ENCODE data around the gene MN1.

Gene MN1

DNA sequence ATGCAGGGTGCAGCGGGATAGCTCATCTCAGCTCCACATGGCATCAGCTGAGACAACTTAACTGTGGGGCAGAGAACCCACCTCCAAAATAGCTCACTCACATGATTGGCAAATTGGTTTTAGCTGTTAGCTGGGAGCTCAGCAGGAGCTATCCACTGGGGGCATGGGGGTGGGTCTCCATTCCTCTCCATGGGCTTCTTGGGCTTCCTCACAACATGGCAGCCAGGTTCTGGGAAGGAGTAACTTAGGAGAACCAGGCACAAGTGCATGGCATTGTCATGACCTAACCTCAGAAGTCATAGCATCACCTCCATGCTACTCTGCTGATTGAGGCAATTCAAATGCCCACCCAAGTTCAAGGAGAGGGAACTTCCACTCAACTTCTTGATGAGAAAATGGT is 85.5 kb downstream of the MN1 start:
- no peak for DNase-seq (ENCODE audit: low read depth)

- no peak for DNase-seq (ENCODE audit: low read depth)
Observed at GRCh38 chr22:27715106-27715505, 86.5 kb downstream of the MN1 start.

DNA sequence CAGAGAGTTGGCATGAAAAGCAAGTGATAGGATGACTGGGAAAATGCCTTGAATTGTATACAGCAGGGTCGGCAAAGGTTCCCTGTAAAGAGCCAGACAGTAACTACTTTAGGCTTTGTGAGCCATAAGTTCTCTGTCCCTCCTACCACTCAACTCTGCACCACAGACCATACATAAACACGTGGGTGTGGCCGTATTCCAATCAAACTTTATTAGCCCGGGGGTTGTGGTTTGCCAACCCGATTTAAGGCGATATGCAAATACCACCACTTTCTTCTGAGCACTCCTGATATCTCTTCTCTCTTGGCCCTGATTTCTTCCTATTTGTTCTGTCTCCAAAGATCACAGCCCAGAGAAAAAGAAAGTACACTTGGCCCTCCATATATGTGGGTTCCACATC is 87.5 kb downstream of the MN1 start:
- DNase-seq (ENCODE audit: low read depth) = no peak

- DNase-seq (ENCODE audit: low read depth) = no peak
Observed at GRCh38 chr22:27713461-27713860, 88.1 kb downstream of the MN1 start.

GRCh38 chr22:27711756-27712155 is 89.8 kb downstream of the MN1 start:
- DNase-seq (ENCODE audit: low read depth) = no peak

- DNase-seq (ENCODE audit: low read depth) = no peak
Observed at GRCh38 chr22:27711012-27711411, 90.5 kb downstream of the MN1 start.

- no peak for DNase-seq (ENCODE audit: low read depth)
Observed at GRCh38 chr22:27709919-27710675, 91.5 kb downstream of the MN1 start.

DNA sequence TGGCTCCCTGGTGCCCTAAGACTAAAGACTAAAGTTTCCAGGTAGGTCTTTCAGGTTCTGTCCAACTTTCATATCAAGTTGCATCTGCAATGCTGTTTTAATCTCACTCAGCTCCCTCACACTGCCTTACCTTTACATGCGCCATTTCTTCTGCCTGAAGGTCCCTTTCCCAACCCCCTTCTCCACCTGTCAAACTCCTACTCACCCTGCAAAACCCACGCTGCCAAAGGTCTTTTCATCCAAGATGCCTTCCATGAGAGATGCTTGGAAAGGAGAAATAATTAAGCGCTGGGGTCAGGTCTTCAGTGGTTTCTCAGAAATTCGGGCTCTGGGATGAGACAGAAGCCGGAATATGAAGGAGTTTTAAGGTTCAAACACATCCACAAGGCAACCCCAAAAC is 95.1 kb downstream of the MN1 start:
- no peak for DNase-seq (ENCODE audit: low read depth)

DNA sequence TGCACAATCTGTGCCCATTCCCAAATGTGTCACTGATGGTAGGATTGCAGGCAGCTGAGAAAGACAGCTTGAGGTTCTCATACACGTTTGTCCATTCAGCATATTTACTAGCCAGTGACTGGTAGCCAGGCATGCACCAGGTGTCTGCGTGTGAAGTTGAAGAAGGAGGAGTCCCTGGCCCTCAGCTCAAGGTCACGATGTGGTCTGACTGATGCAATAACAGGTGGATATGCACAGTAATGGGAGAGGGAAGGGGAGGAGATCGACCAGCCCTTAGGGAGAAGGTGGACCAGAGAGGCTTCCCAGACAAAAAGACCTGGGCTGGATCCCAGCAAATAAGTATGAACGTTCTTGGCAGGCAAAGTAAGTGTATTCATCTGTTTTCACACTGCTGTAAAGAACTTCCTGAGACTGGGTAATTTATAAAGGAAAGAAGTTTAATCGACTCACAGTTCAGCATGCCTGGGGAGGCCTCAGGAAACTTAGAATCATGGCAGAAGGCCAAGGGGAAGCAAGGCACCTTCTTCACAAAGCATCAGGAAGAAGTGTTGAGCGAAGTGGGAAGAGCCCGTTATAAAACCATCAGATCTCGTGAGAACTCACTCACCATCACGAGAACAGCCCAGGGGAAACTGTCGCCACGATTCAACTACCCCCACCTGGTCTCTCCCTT is 96.0 kb downstream of the MN1 start:
- no peak for DNase-seq (ENCODE audit: low read depth)

- DNase-seq (ENCODE audit: low read depth) = no peak
Observed at GRCh38 chr22:27704581-27704980, 97.0 kb downstream of the MN1 start.

- no peak for DNase-seq (ENCODE audit: low read depth)
Observed at GRCh38 chr22:27699383-27700019, 102.1 kb downstream of the MN1 start.

- DNase-seq (ENCODE audit: low read depth) = no peak
Observed at GRCh38 chr22:27698813-27699212, 102.7 kb downstream of the MN1 start.
